ENCODE results near the gene STAG1.

STAG1 gene

DNA sequence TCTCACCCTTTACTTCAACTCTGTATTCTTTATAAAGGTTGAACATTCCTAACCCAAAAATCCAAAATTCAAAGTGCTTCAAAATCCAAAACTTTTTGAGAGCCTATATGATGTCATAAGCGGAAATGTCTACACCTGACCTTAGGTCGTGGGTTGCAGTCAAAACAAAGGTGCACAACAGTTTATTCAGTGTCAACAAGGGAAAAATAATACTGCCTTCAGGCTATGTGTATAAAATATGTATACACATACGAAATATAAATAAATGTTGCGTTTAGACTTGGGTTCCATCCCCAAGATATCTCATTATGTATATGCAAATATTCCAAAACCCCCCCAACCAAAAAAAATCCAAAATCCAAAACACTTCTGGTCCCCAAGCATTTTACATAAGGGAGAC, 90.9 kb downstream of the STAG1 start:
- H2AFZ ChIP-seq (ENCODE audit: low read depth, low read length, severe bottlenecking), result no peak overlapping the region
- H3K79me2 ChIP-seq (ENCODE audit: insufficient read depth, low read length), result peaks cover 95% of the 10 kb centered on the region
- TF ChIP-seq EZH2phosphoT487 (conservative IDR thresholded peaks at IDR 0.05; ENCODE audit: low read length), result no peak
- TF ChIP-seq, protein P1, sequence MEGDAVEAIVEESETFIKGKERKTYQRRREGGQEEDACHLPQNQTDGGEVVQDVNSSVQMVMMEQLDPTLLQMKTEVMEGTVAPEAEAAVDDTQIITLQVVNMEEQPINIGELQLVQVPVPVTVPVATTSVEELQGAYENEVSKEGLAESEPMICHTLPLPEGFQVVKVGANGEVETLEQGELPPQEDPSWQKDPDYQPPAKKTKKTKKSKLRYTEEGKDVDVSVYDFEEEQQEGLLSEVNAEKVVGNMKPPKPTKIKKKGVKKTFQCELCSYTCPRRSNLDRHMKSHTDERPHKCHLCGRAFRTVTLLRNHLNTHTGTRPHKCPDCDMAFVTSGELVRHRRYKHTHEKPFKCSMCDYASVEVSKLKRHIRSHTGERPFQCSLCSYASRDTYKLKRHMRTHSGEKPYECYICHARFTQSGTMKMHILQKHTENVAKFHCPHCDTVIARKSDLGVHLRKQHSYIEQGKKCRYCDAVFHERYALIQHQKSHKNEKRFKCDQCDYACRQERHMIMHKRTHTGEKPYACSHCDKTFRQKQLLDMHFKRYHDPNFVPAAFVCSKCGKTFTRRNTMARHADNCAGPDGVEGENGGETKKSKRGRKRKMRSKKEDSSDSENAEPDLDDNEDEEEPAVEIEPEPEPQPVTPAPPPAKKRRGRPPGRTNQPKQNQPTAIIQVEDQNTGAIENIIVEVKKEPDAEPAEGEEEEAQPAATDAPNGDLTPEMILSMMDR (IDR thresholded peaks at IDR 0.05; ENCODE audit: insufficient read depth, low read length, poor library complexity, severe bottlenecking), result no peak
- H3K27ac ChIP-seq (ENCODE audit: low read depth, low read length), result no peak overlapping the region
- no peak overlapping the region for H3K4me2 ChIP-seq (ENCODE audit: low read depth, low read length, poor library complexity, severe bottlenecking)
- no peak overlapping the region for H3K9ac ChIP-seq (ENCODE audit: low read length)
- H3F3A ChIP-seq (ENCODE audit: insufficient read depth), result peaks cover 14% of the 10 kb centered on the region; the same call in 1 of the 2 replicates
- no peaks in the 10 kb centered on the region for H3K9me3 ChIP-seq (ENCODE audit: insufficient read depth, low read length)
- H3K4me3 ChIP-seq (ENCODE audit: insufficient read depth, low read length, poor library complexity, severe bottlenecking), result no peak overlapping the region
- H3K36me3 ChIP-seq (ENCODE audit: low read length), result no peaks in the 10 kb centered on the region
- no peaks in the 10 kb centered on the region for H3K27me3 ChIP-seq (ENCODE audit: low read length)
- no peaks in the 10 kb centered on the region; the same call in 1 of the 2 replicates for H4K20me1 ChIP-seq (ENCODE audit: low read depth, low read length)
- no peaks in the 10 kb centered on the region for H3K9me2 ChIP-seq (replicated peaks; ENCODE audit: insufficient read depth, low read length)

- H3K79me2 ChIP-seq (ENCODE audit: insufficient read depth, low read length), result peaks cover 99% of the 10 kb centered on the region
- H3K27me3 ChIP-seq (ENCODE audit: low read length), result no peaks in the 10 kb centered on the region
- no peaks in the 10 kb centered on the region for H3K9me2 ChIP-seq (replicated peaks; ENCODE audit: insufficient read depth, low read length)
- peaks cover 11% of the 10 kb centered on the region for H3K36me3 ChIP-seq (ENCODE audit: low read length)
- no peak overlapping the region for H3K4me3 ChIP-seq (ENCODE audit: insufficient read depth, low read length, poor library complexity, severe bottlenecking)
- TF ChIP-seq, protein P1 (IDR thresholded peaks at IDR 0.05; ENCODE audit: insufficient read depth, low read length, poor library complexity, severe bottlenecking), result no peak
- TF ChIP-seq EZH2phosphoT487 (conservative IDR thresholded peaks at IDR 0.05; ENCODE audit: low read length), result no peak
- peaks cover 14% of the 10 kb centered on the region; the same call in 1 of the 2 replicates for H3F3A ChIP-seq (ENCODE audit: insufficient read depth)
- H3K27ac ChIP-seq (ENCODE audit: low read depth, low read length), result no peak overlapping the region
- H4K20me1 ChIP-seq (ENCODE audit: low read depth, low read length), result no peaks in the 10 kb centered on the region; the same call in 1 of the 2 replicates
- H3K9me3 ChIP-seq (ENCODE audit: insufficient read depth, low read length), result peaks cover 11% of the 10 kb centered on the region
- H3K4me2 ChIP-seq (ENCODE audit: low read depth, low read length, poor library complexity, severe bottlenecking), result no peak overlapping the region
- H2AFZ ChIP-seq (ENCODE audit: low read depth, low read length, severe bottlenecking), result no peak overlapping the region
- no peak overlapping the region for H3K9ac ChIP-seq (ENCODE audit: low read length)
Observed at GRCh38 chr3:136658946-136659682, 93.1 kb downstream of the STAG1 start.

GRCh38 chr3:136657526-136657925, 94.7 kb downstream of the STAG1 start:
- H3K79me2 ChIP-seq (ENCODE audit: insufficient read depth, low read length), result peaks cover 100% of the 10 kb centered on the region

More at GRCh38 chr3:136657526-136657925, 94.7 kb downstream of the STAG1 start:
- Histone ChIP-seq H4K20me1 (ENCODE audit: low read depth, low read length) (no peaks in the 10 kb centered on the region; the same call in 1 of the 2 replicates), H3K4me2 (ENCODE audit: low read depth, low read length, poor library complexity, severe bottlenecking) (no peak overlapping the region), H3K9me3 (ENCODE audit: insufficient read depth, low read length) (peaks cover 19% of the 10 kb centered on the region), H3K9me2 (replicated peaks; ENCODE audit: insufficient read depth, low read length) (no peaks in the 10 kb centered on the region), H2AFZ (ENCODE audit: low read depth, low read length, severe bottlenecking) (no peak overlapping the region), H3K27me3 (ENCODE audit: low read length) (no peaks in the 10 kb centered on the region), H3K9ac (ENCODE audit: low read length) (no peak overlapping the region), H3F3A (ENCODE audit: insufficient read depth) (peaks cover 14% of the 10 kb centered on the region; the same call in 1 of the 2 replicates), H3K4me3 (ENCODE audit: insufficient read depth, low read length, poor library complexity, severe bottlenecking) (no peak overlapping the region), H3K36me3 (ENCODE audit: low read length) (peaks cover 20% of the 10 kb centered on the region), H3K27ac (ENCODE audit: low read depth, low read length) (no peak overlapping the region)
- TF ChIP-seq, protein P1 (IDR thresholded peaks at IDR 0.05; ENCODE audit: insufficient read depth, low read length, poor library complexity, severe bottlenecking), result no peak
- TF ChIP-seq EZH2phosphoT487 (conservative IDR thresholded peaks at IDR 0.05; ENCODE audit: low read length), result no peak

All from SU-DHL-6 (cell line).